Activated CD4-positive, alpha-beta T cell treated with anti-CD3 and anti-CD28 coated beads for 36 hours (primary cell): Measurements from ENCODE around the gene ASB12. TPM values are rescaled to one million over a fixed set of nuclear protein-coding genes. Genes with fewer than 3 reads are reported as not detected.

Experiments
- ATAC-seq: fragments of 200-7000 bp; cut with Tn5 transposase; one replicate; pipeline ENCODE4 v1.10.0; 2021; ENCODE audit warnings: mild to moderate bottlenecking, moderate library complexity
- CTCF ChIA-PET: fragments of 350-600 bp; sonication (Branson Sonifier 250); formaldehyde crosslinking; loops from one replicate; lab custom pipeline; 2021; ENCODE audit warnings: antibody characterized with exemption; lab: Charles Lee
- POLR2A ChIA-PET: fragments of 350-600 bp; sonication (Branson Sonifier 250); formaldehyde crosslinking; loops from one replicate; lab custom pipeline; 2021; ENCODE audit warnings: antibody characterized with exemption, inconsistent platforms; lab: Charles Lee
- DNase-seq: peaks from one replicate; pipeline ENCODE4 v3.0.0-alpha.2; 2020
- H3K27ac Mint-ChIP-seq: one replicate; pipeline ENCODE4 v1.8.0; 2021; ENCODE audit warnings: mixed read lengths
- H3K27me3 Mint-ChIP-seq: one replicate; pipeline ENCODE4 v1.8.0; 2021; ENCODE audit warnings: mixed read lengths
- H3K36me3 Mint-ChIP-seq: one replicate; pipeline ENCODE4 v1.8.0; 2021; ENCODE audit warnings: low read depth, mixed read lengths
- H3K4me1 Mint-ChIP-seq: one replicate; pipeline ENCODE4 v1.8.0; 2021; ENCODE audit warnings: mixed read lengths
- H3K4me3 Mint-ChIP-seq: one replicate; pipeline ENCODE4 v1.8.0; 2021; ENCODE audit warnings: mild to moderate bottlenecking, moderate library complexity, mixed read lengths
- H3K9me3 Mint-ChIP-seq: one replicate; pipeline ENCODE4 v1.8.0; 2021; ENCODE audit warnings: low read depth, mixed read lengths
- intact Hi-C, 2 experiments: fragments of 100-400 bp; cut with DNase I in 1 of 2; cut with micrococcal nuclease in 1 of 2; formaldehyde crosslinking; loops; one replicate each; pipeline versions ENCODE4 v1.14.2 to v1.15.1; 2022 to 2024; cut with DNase I, micrococcal nuclease
- total RNA-seq, 2 experiments: library from RNA; stranded (reverse); gene quantifications; one replicate each; pipeline ENCODE4 v1.2.3, GENCODE V29; 2021

The ASB12 gene
- total RNA-seq, 2 experiments from 2014 or later = not detected

DNA sequence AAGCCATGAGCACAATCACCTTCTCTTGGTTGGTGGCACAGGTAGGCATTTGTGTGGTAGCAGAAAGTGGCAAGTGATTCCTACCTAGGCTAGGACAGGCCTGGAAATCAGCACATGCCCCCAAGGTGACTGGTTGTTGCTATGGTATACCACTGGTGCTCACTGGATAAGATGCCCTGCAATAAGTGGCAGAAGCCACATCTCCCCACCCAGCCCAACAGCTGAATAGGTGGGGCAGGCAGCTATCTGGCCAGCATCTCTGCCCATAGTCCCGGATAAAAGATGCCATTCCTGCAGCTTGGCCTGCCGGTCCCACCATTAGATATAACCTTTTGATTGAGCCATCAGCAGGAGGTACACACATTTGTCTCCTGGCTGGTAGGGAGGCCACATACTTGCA is 46.0 kb downstream of the ASB12 start:
- H3K27ac Mint-ChIP-seq = no peak overlapping the region
- intact Hi-C loops = no loop called here

GRCh38 chrX:64182208-64182607 is 48.2 kb downstream of the ASB12 start:
- H3K27ac Mint-ChIP-seq = no peak overlapping the region
- H3K4me3 Mint-ChIP-seq = no peak overlapping the region

More for the DNA sequence above, 46.0 kb downstream of the ASB12 start:
- Mint-ChIP-seq H3K27me3 (no peaks in the 10 kb centered on the region), H3K4me3 (no peak overlapping the region), H3K36me3 (peaks cover 1% of the 10 kb centered on the region), H3K9me3 (no peaks in the 10 kb centered on the region), H3K4me1 (no peaks in the 10 kb centered on the region)
- no peak for DNase-seq
- ChIA-PET POLR2A (no interaction called here), CTCF (no interaction called here)
- no peak for ATAC-seq

DNA sequence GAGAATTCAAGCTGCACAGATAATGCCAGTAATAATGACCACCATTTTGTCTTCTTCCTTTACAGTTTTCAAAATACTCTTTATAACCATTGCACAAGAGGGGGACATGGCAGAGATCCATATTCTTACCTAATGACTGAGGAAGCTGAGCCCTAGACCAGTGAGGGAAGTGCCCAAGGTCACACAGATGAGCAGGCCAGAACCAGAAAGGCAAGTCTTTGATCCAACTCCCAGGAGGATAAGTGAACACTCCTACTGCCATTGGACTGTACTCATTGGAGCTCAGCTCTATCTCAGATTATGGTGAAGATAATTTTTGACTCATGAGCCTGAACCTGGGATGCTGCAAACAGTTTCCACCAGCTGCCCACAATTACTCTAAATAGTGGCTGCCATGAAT is 53.5 kb downstream of the ASB12 start:
- Mint-ChIP-seq H3K27me3 (no peaks in the 10 kb centered on the region), H3K27ac (no peak overlapping the region), H3K4me1 (no peaks in the 10 kb centered on the region), H3K9me3 (no peaks in the 10 kb centered on the region), H3K4me3 (no peak overlapping the region), H3K36me3 (no peaks in the 10 kb centered on the region)
- intact Hi-C loops = no loop called here
- ChIA-PET CTCF (no interaction called here), POLR2A (no interaction called here)
- DNase-seq = no peak
- ATAC-seq = no peak

More at GRCh38 chrX:64182208-64182607, 48.2 kb downstream of the ASB12 start:
- no peak for ATAC-seq
- intact Hi-C loops = no loop called here
- CTCF ChIA-PET = no interaction called here
- DNase-seq = no peak
- POLR2A ChIA-PET = no interaction called here
- Mint-ChIP-seq H3K27me3 (no peaks in the 10 kb centered on the region), H3K9me3 (no peaks in the 10 kb centered on the region), H3K4me1 (no peaks in the 10 kb centered on the region), H3K36me3 (no peaks in the 10 kb centered on the region)

Other genes starting within 250 kb of the ASB12 start
- 1 to 10 TPM; 3.2 to 3.5 TPM for gene AMER1, start 24.9 kb downstream of the ASB12 start, total RNA-seq
- 1 to 10 TPM; 3.4 to 4.1 TPM for gene MTMR8, start 164.8 kb upstream of the ASB12 start, total RNA-seq